Measurements from ENCODE around the gene ZFP36.

Gene ZFP36

DNA sequence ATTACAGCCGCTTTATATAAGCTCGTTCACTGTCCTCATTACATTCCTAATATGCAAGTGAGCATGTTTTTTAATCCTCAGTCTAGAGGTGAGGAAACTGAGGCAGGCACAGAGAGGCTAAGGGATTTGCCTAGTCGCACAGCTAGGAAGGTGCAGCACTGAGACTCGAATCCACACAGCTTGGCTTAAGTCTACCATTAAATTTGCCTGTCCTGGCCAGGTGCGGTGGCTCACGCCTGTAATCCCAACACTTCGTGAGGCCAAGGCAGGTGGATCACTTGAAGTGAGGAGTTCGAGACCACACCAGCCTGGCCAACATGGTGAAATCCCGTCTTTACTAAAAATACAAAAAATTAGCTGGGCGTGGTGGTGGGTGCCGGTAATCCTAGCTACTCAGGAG, 21.1 kb downstream of the ZFP36 start:
- TF ChIP-seq, protein P1, sequence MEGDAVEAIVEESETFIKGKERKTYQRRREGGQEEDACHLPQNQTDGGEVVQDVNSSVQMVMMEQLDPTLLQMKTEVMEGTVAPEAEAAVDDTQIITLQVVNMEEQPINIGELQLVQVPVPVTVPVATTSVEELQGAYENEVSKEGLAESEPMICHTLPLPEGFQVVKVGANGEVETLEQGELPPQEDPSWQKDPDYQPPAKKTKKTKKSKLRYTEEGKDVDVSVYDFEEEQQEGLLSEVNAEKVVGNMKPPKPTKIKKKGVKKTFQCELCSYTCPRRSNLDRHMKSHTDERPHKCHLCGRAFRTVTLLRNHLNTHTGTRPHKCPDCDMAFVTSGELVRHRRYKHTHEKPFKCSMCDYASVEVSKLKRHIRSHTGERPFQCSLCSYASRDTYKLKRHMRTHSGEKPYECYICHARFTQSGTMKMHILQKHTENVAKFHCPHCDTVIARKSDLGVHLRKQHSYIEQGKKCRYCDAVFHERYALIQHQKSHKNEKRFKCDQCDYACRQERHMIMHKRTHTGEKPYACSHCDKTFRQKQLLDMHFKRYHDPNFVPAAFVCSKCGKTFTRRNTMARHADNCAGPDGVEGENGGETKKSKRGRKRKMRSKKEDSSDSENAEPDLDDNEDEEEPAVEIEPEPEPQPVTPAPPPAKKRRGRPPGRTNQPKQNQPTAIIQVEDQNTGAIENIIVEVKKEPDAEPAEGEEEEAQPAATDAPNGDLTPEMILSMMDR (IDR thresholded peaks at IDR 0.05; ENCODE audit: low read depth, low read length): no peak
- H3K4me3 ChIP-seq (ENCODE audit: low read depth, low read length): no peak overlapping the region

DNA sequence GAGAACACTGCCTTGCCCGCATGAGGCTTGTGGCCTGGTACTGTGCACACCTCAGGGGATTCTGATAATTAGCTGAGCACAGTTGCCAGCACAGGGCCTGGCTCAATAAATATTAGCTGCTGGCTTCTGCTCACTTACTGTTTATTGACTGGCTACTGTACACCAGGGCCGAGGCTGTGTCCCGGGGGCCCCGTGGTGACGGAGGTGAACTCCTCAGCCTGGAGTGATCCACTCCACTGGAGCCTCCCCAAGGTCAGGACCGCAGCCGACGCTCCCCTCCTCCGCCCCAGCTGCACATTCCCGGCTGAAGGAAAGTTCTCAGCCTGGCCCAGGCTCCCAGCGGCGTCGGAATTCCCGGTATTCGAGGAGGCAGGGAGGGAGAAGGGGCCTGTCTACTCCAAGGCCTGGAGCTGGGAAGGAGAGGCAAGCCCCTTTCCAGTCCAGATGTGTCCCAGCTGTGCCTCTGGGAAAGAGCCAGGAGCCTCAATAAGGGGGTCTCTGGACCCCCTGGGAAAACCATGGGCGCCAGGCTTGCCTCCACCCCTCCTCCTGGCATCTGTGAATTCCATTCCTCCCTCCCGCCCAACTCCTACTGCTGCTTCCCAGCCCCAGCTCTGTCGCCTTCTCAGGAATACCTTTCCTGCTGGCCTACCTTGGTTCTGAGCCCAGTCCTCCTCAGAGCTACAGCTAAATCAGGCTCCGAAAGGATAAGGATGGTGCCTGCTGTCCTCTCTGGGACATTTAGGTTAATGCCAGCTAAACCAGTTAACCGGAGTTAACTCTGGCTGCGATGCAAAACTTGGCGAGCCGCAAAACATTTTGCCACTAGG, 21.9 kb downstream of the ZFP36 start:
- no peak overlapping the region for H3K4me3 ChIP-seq (ENCODE audit: low read depth, low read length)
- TF ChIP-seq, protein P1 (IDR thresholded peaks at IDR 0.05; ENCODE audit: low read depth, low read length): no peak

DNA sequence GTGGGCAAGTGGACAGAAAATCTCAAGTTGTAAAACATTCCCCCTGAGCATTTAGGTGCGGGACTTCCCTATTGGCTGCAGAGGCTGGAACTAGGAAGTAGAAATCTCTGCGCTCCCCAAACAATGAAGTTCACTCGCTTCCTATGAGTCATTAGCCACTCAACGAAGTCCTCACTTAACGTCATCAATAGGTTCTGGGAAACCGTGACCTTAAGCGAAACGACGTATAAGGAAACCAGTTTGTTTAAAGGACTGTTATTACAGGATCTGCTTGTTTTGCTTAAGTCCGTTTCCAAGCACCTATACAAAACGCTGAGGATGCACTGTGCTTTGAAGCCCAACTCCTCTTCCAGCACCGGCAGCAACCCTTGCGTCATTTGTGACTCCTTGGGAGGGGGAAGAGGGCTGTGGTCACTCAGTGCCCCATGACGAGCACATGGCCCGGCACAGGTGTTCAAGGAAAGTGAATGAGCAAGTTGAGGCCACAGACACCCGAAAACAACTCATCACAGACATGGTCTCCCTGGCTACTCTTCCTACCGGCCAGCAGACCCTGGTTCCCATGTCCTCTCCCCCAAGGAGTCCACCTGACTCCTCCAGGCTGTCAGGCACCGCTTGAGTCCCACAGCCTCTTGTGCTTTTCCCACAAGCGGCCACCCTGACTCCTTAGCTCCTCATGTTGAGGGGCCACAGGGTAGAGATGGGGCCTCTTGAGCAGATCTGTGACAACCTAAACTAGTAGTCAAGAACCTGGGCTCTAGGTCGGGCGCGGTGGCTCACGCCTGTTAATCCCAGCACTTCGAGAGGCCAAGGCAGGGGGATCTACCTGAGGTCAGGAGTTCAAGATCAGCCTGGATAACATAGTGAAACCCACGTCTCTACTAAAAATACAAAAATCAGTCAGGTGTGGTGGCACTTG, 24.3 kb downstream of the ZFP36 start:
- TF ChIP-seq, protein P1 (IDR thresholded peaks at IDR 0.05; ENCODE audit: low read depth, low read length): no peak
- H3K4me3 ChIP-seq (ENCODE audit: low read depth, low read length): peak overlapping the region; percentile 7

DNA sequence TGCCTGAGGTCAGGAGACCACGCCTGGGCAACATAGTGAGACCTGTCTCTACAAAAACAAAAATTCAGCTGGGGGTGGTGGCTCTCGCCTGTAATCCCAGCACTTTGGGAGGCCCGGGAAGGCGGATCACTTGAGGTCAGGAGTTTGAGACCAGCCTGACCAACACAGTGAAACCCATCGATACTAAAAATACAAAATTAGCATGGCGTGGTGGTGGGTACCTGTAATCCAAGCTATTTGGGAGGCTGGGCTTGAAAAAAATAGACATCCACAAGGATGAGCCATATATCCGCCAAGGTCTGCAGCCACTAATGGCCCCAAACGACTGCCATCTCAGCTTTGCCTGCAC, 26.0 kb downstream of the ZFP36 start:
- H3K4me3 ChIP-seq (ENCODE audit: low read depth, low read length): no peak overlapping the region

DNA sequence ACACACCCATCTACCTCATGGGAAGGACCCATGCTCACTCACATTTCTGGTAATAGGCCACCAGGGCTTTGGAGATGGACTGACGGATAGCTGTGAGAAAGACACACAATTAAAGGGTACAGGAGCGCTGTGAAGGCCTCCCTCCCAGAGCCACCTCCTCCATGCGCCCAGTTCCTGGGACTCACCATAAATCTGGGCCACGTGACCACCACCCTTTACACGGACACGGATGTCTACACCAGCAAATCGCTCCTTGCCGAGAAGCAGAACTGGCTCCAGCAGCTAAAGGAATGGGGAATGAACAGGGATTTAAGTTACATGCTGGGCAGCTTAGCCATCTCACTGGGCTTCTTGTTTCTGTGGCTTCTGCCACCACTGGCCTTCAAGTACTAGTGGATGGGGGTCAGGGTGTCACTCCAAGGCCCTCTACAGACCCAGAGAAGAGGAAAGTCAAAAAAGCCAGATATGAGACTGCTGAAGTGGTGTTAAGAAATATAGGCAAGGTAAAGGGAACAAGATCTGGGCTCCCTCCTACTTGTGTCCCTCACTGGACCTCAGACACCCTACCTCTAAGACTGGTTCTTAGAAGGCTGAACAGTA, 26.9 kb downstream of the ZFP36 start:
- no peak overlapping the region for H3K4me3 ChIP-seq (ENCODE audit: low read depth, low read length)
- TF ChIP-seq, protein P1 (IDR thresholded peaks at IDR 0.05; ENCODE audit: low read depth, low read length): no peak

More for the DNA sequence above, 26.0 kb downstream of the ZFP36 start:
- TF ChIP-seq, protein P1 (IDR thresholded peaks at IDR 0.05; ENCODE audit: low read depth, low read length): no peak

DNA sequence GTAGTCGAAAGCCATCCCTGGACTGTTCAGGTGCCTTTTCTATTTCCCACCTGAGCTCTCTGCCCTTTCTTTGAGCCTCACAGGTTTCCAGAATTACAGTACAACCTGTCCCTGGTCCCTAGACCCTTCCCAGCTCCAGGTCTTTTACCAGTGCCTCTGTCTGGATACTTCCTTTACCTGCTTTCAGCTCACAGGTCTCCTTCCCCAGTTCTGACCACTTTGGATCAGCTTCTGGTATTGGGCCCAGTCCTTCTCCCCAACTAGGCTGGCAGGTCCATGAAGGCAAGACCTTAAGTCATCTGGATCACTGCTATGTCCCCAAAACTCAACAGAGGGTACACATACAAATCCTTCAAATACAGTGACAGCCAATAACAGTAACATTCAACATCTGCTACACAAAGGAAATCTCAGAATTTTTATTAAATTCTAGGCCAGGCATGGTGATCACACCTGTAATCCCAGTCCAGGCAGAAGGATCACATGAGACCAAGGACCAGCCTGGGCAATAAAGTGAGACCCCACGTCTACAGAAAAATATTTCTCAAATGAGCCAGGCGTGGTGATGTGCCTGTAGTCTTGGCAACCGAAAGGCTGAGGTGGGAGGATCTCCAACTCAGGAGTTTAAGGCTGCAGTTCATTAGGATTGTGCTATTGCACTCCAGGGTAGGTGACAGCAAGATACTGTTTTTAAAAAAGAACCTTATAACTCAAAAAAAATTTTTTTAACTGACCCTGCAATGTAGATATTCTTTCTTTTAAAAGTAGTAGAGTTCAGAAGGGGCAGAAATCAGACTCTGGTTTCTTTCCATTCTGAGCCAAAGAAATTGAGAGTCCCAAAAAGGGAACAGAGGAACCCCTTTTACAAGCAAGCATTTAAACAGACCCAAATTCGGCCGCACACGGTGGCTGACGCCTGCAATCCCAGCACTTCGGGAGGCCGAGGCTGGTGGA, 27.8 kb downstream of the ZFP36 start:
- H3K4me3 ChIP-seq (ENCODE audit: low read depth, low read length): peak overlapping the region; percentile 76
- TF ChIP-seq, protein P1 (IDR thresholded peaks at IDR 0.05; ENCODE audit: low read depth, low read length): no peak
